ENCODE results near the gene FAM228B.

FAM228B gene

GRCh38 chr2:24175631-24176187 lies 52.4 kb downstream of the FAM228B start:
- TF ChIP-seq CTCF (IDR thresholded peaks at IDR 0.05; ENCODE audit: borderline replicate concordance, insufficient read depth, low read depth, low read length): no peak
- H3K4me3 ChIP-seq (ENCODE audit: low read depth, low read length): no peak overlapping the region

DNA sequence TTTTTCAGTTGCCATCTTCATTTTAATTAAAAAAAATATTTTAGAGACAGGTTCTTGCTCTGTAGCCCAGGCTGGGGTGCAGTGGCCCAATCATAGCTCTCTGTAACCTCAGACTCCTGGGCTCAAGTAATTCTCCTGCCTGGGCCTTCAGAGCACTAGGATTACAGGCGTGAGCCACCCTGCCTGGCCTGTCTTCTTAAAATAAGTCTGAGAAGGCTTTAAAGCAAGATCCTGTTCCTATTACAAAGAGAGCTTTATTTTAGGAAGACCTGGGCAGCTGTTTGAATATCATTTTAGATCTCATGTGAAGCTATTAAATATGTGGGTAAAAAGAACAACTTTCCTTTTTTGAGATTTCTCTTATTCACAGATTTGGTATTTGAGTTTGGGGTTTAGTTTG lies 53.1 kb downstream of the FAM228B start:
- TF ChIP-seq CTCF (IDR thresholded peaks at IDR 0.05; ENCODE audit: borderline replicate concordance, insufficient read depth, low read depth, low read length): no peak
- no peak overlapping the region for H3K4me3 ChIP-seq (ENCODE audit: low read depth, low read length)

DNA sequence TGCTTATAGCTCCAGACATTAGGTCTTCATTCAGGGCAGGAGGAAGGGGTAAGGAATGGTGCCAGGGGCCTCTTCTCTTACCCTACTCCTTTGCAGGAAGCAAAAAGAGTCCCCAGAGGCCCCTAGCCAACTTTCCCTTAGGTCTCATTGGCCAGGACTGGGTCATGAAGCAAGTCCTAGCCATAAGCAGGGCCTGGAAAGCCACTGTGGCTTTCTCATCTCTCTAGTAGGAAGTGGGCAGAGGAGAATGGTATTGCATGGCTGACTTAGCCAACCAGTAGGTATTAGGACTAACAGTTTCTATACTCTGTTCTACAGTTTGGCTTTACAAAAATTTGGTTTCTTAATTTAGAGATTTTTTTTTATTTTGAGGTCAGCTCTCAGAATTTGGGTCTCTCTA lies 56.4 kb downstream of the FAM228B start:
- no peak for TF ChIP-seq CTCF (IDR thresholded peaks at IDR 0.05; ENCODE audit: borderline replicate concordance, insufficient read depth, low read depth, low read length)
- H3K4me3 ChIP-seq (ENCODE audit: low read depth, low read length): no peak overlapping the region

DNA sequence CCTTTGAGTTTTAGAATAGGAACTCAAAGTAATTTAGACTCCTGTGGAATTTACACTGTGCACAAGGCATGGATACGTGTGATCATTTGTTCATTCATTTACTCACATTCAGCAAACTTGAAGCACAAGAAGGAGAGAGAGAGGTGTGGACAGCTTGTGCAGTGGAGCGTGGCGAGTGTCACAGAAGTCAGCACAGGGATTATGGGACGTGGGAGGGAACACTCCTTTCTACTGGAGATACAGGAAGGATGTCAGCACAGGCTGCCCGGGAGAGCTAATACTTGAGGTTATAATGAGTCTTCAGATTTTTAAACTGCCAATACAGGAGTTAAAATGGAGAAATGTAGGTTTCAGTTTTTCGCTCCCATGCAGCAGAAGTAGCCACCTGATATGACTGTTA lies 58.6 kb downstream of the FAM228B start:
- TF ChIP-seq CTCF (IDR thresholded peaks at IDR 0.05; ENCODE audit: borderline replicate concordance, insufficient read depth, low read depth, low read length): no peak
- H3K4me3 ChIP-seq (ENCODE audit: low read depth, low read length): no peak overlapping the region

GRCh38 chr2:24182507-24182906 lies 59.2 kb downstream of the FAM228B start:
- no peak overlapping the region for H3K4me3 ChIP-seq (ENCODE audit: low read depth, low read length)
- TF ChIP-seq CTCF (IDR thresholded peaks at IDR 0.05; ENCODE audit: borderline replicate concordance, insufficient read depth, low read depth, low read length): no peak

DNA sequence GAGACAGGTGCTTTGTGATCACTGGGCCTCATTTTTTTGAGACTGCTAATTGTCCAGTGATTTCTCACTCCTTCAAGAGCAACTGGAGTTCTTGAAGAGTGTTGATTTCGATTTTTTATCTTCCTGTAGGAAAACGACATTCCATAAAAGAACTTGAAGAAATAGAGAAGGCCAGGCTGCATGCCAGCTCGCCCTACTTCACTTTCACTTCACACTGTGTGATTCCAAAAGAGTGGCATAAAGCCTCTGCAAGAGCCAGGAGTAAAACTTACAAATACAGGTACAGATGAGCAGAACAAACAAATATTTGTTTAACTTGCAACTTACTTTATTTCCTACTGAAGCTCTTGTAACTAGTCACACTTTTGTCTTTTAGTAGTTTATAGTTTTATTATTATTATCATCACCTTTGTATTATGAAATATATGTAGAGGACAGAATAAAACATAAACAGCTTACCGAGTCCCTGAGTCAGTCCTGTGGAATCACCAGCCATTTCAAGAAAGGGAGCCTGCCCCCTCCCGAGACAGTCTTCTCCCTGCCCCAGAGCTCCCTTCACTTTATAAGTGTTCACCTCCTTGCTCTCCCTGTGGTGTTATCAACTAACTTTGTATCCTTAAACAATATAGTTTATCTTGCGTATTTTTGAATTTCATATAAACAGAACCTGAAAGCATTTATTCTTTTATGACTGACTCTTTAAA lies 60.2 kb downstream of the FAM228B start:
- no peak for TF ChIP-seq CTCF (IDR thresholded peaks at IDR 0.05; ENCODE audit: borderline replicate concordance, insufficient read depth, low read depth, low read length)
- no peak overlapping the region for H3K4me3 ChIP-seq (ENCODE audit: low read depth, low read length)

- no peak for TF ChIP-seq CTCF (IDR thresholded peaks at IDR 0.05; ENCODE audit: borderline replicate concordance, insufficient read depth, low read depth, low read length)
- no peak overlapping the region for H3K4me3 ChIP-seq (ENCODE audit: low read depth, low read length)
Measured at GRCh38 chr2:24189551-24189950, 66.3 kb downstream of the FAM228B start.
